Endothelial cell (in vitro differentiated cells): ENCODE data around the gene LUC7L3. TPM values are rescaled to one million over a fixed set of nuclear protein-coding genes. Genes with fewer than 3 reads are reported as not detected.

Experiments
- DNase-seq: peaks from one replicate; pipeline ENCODE4 v3.0.0; 2021; ENCODE audit warnings: low spot score
- H3K27ac Mint-ChIP-seq: one replicate; pipeline ENCODE4 v1.8.0; 2021; ENCODE audit warnings: mixed read lengths, inconsistent platforms; ENCODE audit not compliant: unreplicated experiment
- H3K27me3 Mint-ChIP-seq: one replicate; pipeline ENCODE4 v1.8.0; 2021; ENCODE audit warnings: mild to moderate bottlenecking, moderate library complexity, mixed read lengths, inconsistent platforms; ENCODE audit not compliant: unreplicated experiment
- H3K36me3 Mint-ChIP-seq: one replicate; pipeline ENCODE4 v1.8.0; 2021; ENCODE audit warnings: mild to moderate bottlenecking, low read depth, mixed read lengths, inconsistent platforms; ENCODE audit not compliant: unreplicated experiment
- H3K4me1 Mint-ChIP-seq: one replicate; pipeline ENCODE4 v1.8.0; 2021; ENCODE audit warnings: mild to moderate bottlenecking, mixed read lengths, inconsistent platforms; ENCODE audit not compliant: unreplicated experiment
- H3K4me3 Mint-ChIP-seq: one replicate; pipeline ENCODE4 v1.8.0; 2021; ENCODE audit warnings: mild to moderate bottlenecking, mixed read lengths, inconsistent platforms; ENCODE audit not compliant: unreplicated experiment
- H3K9me3 Mint-ChIP-seq: one replicate; pipeline ENCODE4 v1.8.0; 2021; ENCODE audit warnings: mixed read lengths, inconsistent platforms; ENCODE audit not compliant: unreplicated experiment
- total RNA-seq: library from RNA; stranded (reverse); fragmentation: NEBNext Ultra II Directional; extraction: Animal tissue kit (Norgen Biotek cat#: 25700); gene quantifications from one replicate; pipeline ENCODE4 v1.2.1, GENCODE V29; 2021; ENCODE audit not compliant: unreplicated experiment
- TF ChIP-seq, protein P1 (sequence below): fragments of 200-600 bp; sonication (generic); IDR thresholded peaks from one replicate; pipeline ENCODE4 v1.5.0; 2021; ENCODE audit warnings: antibody characterized with exemption; ENCODE audit not compliant: unreplicated experiment

Gene LUC7L3
- total RNA-seq, 1 donor from 2014 or later = 94.1 TPM

GRCh38 chr17:50684288-50684611 lies 35.2 kb upstream of the LUC7L3 start:
- no peak for DNase-seq
- no peak overlapping the region for H3K4me3 Mint-ChIP-seq

GRCh38 chr17:50684612-50685333 lies 34.6 kb upstream of the LUC7L3 start:
- Mint-ChIP-seq H3K4me1 (peaks cover 6% of the 10 kb centered on the region), H3K4me3 (no peak overlapping the region), H3K9me3 (no peaks in the 10 kb centered on the region), H3K27ac (no peak overlapping the region), H3K27me3 (peaks cover 4% of the 10 kb centered on the region), H3K36me3 (no peaks in the 10 kb centered on the region)
- no peak for DNase-seq
- TF ChIP-seq, protein P1, sequence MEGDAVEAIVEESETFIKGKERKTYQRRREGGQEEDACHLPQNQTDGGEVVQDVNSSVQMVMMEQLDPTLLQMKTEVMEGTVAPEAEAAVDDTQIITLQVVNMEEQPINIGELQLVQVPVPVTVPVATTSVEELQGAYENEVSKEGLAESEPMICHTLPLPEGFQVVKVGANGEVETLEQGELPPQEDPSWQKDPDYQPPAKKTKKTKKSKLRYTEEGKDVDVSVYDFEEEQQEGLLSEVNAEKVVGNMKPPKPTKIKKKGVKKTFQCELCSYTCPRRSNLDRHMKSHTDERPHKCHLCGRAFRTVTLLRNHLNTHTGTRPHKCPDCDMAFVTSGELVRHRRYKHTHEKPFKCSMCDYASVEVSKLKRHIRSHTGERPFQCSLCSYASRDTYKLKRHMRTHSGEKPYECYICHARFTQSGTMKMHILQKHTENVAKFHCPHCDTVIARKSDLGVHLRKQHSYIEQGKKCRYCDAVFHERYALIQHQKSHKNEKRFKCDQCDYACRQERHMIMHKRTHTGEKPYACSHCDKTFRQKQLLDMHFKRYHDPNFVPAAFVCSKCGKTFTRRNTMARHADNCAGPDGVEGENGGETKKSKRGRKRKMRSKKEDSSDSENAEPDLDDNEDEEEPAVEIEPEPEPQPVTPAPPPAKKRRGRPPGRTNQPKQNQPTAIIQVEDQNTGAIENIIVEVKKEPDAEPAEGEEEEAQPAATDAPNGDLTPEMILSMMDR = no peak

More at GRCh38 chr17:50684288-50684611, 35.2 kb upstream of the LUC7L3 start:
- Mint-ChIP-seq H3K4me1 (peaks cover 6% of the 10 kb centered on the region), H3K27ac (no peak overlapping the region), H3K27me3 (peaks cover 4% of the 10 kb centered on the region), H3K36me3 (no peaks in the 10 kb centered on the region), H3K9me3 (no peaks in the 10 kb centered on the region)
- TF ChIP-seq, protein P1 = no peak

GRCh38 chr17:50685334-50685665 lies 34.1 kb upstream of the LUC7L3 start:
- Mint-ChIP-seq H3K9me3 (no peaks in the 10 kb centered on the region), H3K4me3 (no peak overlapping the region), H3K27me3 (peaks cover 4% of the 10 kb centered on the region), H3K27ac (no peak overlapping the region), H3K36me3 (no peaks in the 10 kb centered on the region), H3K4me1 (peaks cover 9% of the 10 kb centered on the region)
- no peak for DNase-seq
- TF ChIP-seq, protein P1 = no peak

DNA sequence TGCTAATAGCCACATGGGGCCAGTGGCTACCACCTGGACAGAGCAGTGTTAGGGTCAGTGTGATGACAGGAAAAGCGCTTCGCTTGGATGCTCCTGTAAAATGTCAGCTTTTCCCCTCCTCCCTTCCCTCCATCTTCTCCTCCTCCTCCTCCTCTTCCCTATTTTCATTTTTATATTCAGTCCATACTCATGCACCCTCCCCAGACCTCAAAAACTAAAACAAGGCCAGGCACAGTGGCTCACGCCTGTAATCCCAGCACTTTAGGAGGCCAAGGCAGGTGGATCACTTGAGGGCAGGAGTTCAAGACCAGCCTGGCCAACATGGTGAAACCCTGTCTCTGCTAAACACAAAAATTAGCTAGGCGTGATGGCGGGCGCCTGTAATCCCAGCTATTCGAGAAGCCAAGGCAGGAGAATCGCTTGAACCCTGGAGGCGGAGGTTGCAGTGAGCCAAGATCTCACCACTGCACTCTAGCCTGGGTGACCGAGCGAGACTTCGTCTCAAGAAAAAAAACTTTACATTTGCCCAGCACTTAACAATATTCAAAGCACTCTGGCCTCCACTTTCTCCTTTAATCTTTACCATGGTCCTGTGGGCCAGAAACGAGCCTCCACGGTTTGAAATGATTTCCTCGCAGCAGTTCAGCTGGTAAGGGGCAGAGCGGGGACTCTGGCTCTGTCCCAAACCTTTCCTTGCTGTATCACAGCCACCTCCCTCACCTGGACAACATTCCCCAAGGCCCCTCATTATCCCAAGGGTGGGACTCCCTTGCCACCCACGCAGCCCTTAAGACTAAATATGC lies 33.5 kb upstream of the LUC7L3 start:
- Mint-ChIP-seq H3K27me3 (peaks cover 4% of the 10 kb centered on the region), H3K27ac (no peak overlapping the region), H3K36me3 (no peaks in the 10 kb centered on the region), H3K4me3 (no peak overlapping the region), H3K9me3 (no peaks in the 10 kb centered on the region), H3K4me1 (peaks cover 9% of the 10 kb centered on the region)
- TF ChIP-seq, protein P1 = no peak
- no peak for DNase-seq
